ENCODE results near the gene HNRNPH3.

HNRNPH3 gene

GRCh38 chr10:68330852-68331454 is 911 bp upstream of the HNRNPH3 start:
- no peak for DNase-seq (ENCODE audit: low spot score)

DNA sequence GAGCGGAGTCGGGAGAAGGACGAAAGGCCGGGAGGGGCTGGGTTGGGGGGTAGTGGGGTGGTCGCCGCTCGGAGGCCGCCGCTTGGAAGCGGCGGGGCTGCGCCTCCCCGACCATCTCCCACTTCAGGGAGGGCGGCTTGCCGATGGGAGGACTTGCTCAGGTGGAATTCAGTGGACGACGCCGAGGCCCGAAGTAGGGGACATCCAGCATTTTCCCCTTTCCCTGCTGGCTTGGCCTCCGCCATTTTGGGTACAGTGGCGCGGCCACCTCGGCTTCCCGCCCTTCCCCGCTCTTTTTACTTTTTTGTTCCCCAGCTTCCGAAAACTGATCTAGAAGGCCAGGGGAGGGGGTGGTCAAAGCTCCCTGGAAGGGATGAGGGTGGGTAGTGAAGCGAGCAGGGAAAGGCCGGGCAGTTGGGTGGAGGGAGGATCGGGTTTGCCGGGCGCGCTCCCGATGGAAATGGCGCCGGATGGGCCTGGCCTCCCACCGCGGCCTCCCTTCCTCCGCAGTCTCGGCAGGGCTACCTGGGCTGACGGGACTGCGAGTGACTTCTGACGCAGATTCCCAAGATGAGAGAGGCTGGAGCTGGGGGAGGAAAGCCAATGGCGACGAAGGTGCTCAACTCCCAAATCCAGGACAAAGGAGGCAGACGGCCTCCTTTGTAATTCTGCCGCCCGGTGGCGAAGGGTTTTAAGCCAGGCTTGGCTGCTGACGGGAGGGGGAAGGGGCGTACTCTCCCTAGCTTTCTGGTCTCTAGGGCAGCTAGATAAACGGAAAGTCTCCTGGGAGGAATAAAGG is 594 bp downstream of the HNRNPH3 start, which contains the start of gene PBLD:
Gene PBLD (minus strand): TSS at position 670 of the 799 bp plus-strand sequence. CDS start 26,084 bp downstream, outside the sequence.
- peak; percentile 86 for DNase-seq (ENCODE audit: low spot score)

DNA sequence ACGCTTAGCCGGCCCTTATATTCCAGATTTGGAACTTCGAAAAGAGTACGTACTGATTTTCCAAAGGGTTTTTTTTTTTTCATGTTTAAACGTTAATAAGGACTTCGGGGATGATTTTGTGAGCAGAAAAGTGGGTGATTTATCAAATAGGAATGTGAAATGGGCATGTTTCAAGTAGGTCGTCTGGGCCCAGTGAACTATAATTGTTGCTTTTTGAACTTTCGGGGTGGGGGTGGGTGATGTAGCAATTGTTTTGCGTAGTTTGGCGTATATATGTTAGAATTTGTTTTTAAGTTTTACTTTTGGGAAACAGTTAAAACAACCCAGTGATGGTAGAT is 1.2 kb downstream of the HNRNPH3 start:
- no peak for DNase-seq (ENCODE audit: low spot score)

- peak; percentile 18 for DNase-seq (ENCODE audit: low spot score)
Observed at GRCh38 chr10:68333440-68334431, 1.9 kb downstream of the HNRNPH3 start.

- no peak for DNase-seq (ENCODE audit: low spot score)
Observed at GRCh38 chr10:68334672-68335467, 3.0 kb downstream of the HNRNPH3 start.

- DNase-seq (ENCODE audit: low spot score) = no peak
Observed at GRCh38 chr10:68336754-68337351, 5.0 kb downstream of the HNRNPH3 start.

GRCh38 chr10:68340358-68341080 is 8.7 kb downstream of the HNRNPH3 start:
- no peak for DNase-seq (ENCODE audit: low spot score)

- no peak for DNase-seq (ENCODE audit: low spot score)
Observed at GRCh38 chr10:68342909-68343516, 11.1 kb downstream of the HNRNPH3 start.

GRCh38 chr10:68345621-68346020 is 13.8 kb downstream of the HNRNPH3 start:
- no peak for DNase-seq (ENCODE audit: low spot score)

GRCh38 chr10:68346774-68347173 is 14.9 kb downstream of the HNRNPH3 start:
- DNase-seq (ENCODE audit: low spot score) = no peak

GRCh38 chr10:68348265-68348741 is 16.4 kb downstream of the HNRNPH3 start:
- DNase-seq (ENCODE audit: low spot score) = peak; percentile 67

GRCh38 chr10:68353537-68353936 is 21.7 kb downstream of the HNRNPH3 start:
- DNase-seq (ENCODE audit: low spot score) = no peak

GRCh38 chr10:68359189-68359588 is 27.3 kb downstream of the HNRNPH3 start:
- DNase-seq (ENCODE audit: low spot score) = no peak

- DNase-seq (ENCODE audit: low spot score) = no peak
Observed at GRCh38 chr10:68362590-68362989, 30.7 kb downstream of the HNRNPH3 start.

GRCh38 chr10:68364101-68364886 is 32.4 kb downstream of the HNRNPH3 start:
- no peak for DNase-seq (ENCODE audit: low spot score)

DNA sequence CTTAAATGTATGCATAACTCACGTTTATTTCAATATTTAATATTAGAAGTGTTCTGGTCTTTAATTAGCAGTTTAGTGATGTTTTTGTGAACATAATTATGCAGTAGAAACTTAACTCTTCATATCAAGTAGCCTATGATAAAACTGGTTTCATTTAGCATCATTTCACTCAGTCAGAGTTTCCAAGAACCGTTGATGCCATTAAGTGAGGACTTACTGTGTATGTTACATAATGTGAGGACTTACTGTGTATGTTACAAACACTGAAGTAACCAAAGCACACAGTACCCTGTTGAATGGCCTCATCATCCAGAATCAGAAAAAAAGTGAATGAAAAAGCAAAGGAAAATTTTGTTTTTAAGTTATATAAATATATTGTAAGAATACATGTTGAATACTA is 33.7 kb downstream of the HNRNPH3 start:
- no peak for DNase-seq (ENCODE audit: low spot score)

GRCh38 chr10:68366600-68366999 is 34.7 kb downstream of the HNRNPH3 start:
- DNase-seq (ENCODE audit: low spot score) = no peak

DNA sequence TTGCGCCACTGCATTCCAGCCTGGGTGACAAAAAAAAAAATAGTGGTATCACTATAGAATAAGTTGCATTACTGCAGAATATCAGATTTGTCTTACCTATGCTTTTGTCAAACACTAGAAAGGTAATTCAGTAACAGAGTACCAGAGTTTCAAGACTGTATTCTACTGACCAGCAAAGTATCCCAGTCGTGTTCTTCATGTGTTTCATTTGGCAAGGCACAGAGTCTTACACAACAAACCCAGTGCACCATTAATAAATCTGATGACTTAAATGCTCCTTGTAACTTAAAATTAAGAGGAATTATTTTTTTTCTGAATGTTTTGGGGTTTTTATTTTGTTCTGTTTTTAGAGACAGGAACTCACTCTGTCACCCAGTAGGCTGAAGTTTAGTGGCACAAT is 35.3 kb downstream of the HNRNPH3 start:
- DNase-seq (ENCODE audit: low spot score) = no peak

GRCh38 chr10:68371604-68372003 is 39.7 kb downstream of the HNRNPH3 start:
- no peak for DNase-seq (ENCODE audit: low spot score)
